GM12878 (cell line): ENCODE measurements around the gene TMOD2. TPM values are rescaled to one million over a fixed set of nuclear protein-coding genes. Genes with fewer than 3 reads are reported as not detected.

Source experiments
- ATAC-seq: fragments of 200-7000 bp; cut with Tn5 transposase; 3 replicates; pipeline ENCODE4 v1.9.1; 2020; ENCODE audit warnings: mild to moderate bottlenecking, moderate library complexity
- BruUV-seq: library from RNA; stranded (reverse); fragments of 400-500 nt; replicated peaks from 2 replicates; lab custom pipeline; 2021; lab: Mats Ljungman, UMichigan
- CTCF ChIA-PET: fragments of 300-600 bp; sonication (Branson Sonifier 250); formaldehyde crosslinking; extraction: SDS; loops from one replicate; lab custom pipeline; 2021; ENCODE audit warnings: inconsistent platforms; lab: Yijun Ruan, JAX
- POLR2A ChIA-PET: fragments of 350-600 bp; formaldehyde crosslinking; extraction: SDS; loops from one replicate; lab custom pipeline; 2021; ENCODE audit warnings: inconsistent platforms; lab: Charles Lee
- RAD21 ChIA-PET: fragments of 300-600 bp; sonication (Branson Sonifier 250); formaldehyde crosslinking; loops from one replicate; lab custom pipeline; 2023; ENCODE audit warnings: antibody characterized with exemption; ENCODE audit not compliant: unreplicated experiment; lab: Charles Lee
- SMC1A ChIA-PET: fragments of 300-600 bp; sonication (Branson Sonifier 250); formaldehyde crosslinking; loops from one replicate; lab custom pipeline; 2023; ENCODE audit not compliant: unreplicated experiment, uncharacterized antibody; lab: Charles Lee
- DNase-seq: peaks from one replicate; pipeline ENCODE4 v3.0.0-alpha.2; 2011; ENCODE audit warnings: low read depth, low spot score
- FAIRE-seq: peaks from 3 replicates; lab custom pipeline; 2011; peaks lifted over from hg19 to GRCh38; lab: Jason Lieb, UNC
- H2AFZ ChIP-seq: 2 replicates; pipeline ENCODE4 v1.6.0; 2011; ENCODE audit warnings: low read depth, low read length, control low read depth; ENCODE audit not compliant: control insufficient read depth
- H3K27ac ChIP-seq: 2 replicates; pipeline ENCODE4 v1.5.1; 2011; ENCODE audit warnings: control low read depth; ENCODE audit not compliant: control insufficient read depth, insufficient read depth
- H3K27me3 ChIP-seq, 2 experiments: replicated peaks in 1 of 2; 2 replicates each; pipeline versions ENCODE4 v1.6.0 to v1.6.1; 2011; ENCODE audit warnings: low read length in 1 of 2; ENCODE audit not compliant: control insufficient read depth in 2 of 2, insufficient read depth in 2 of 2
- H3K36me3 ChIP-seq, 2 experiments: 2 replicates each; pipeline ENCODE4 v1.5.1; 2011; ENCODE audit warnings: low read length in 1 of 2; ENCODE audit not compliant: control insufficient read depth in 2 of 2, insufficient read depth in 2 of 2
- H3K4me1 ChIP-seq: 2 replicates; pipeline ENCODE4 v1.6.1; 2011; ENCODE audit warnings: mild to moderate bottlenecking, low read length, moderate library complexity, mixed read lengths; ENCODE audit not compliant: control insufficient read depth, insufficient read depth
- H3K4me2 ChIP-seq: 2 replicates; pipeline ENCODE4 v1.6.0; 2011; ENCODE audit warnings: control low read depth; ENCODE audit not compliant: control insufficient read depth, insufficient read depth
- H3K4me3 ChIP-seq: fragments of 200-600 bp; sonication (generic); 2 replicates; pipeline ENCODE4 v1.5.1; 2016
- H3K79me2 ChIP-seq: 2 replicates; pipeline ENCODE4 v1.6.0; 2011; ENCODE audit warnings: low read length; ENCODE audit not compliant: control insufficient read depth, insufficient read depth
- H3K9ac ChIP-seq: 2 replicates; pipeline ENCODE4 v1.8.0; 2011; ENCODE audit warnings: low read length, control low read depth, mixed read lengths; ENCODE audit not compliant: control insufficient read depth, insufficient read depth
- H3K9me3 ChIP-seq: replicated peaks from 3 replicates; pipeline ENCODE4 v1.5.1; 2011; ENCODE audit warnings: mild to moderate bottlenecking, low read length; ENCODE audit not compliant: control insufficient read depth, insufficient read depth
- H4K20me1 ChIP-seq: 2 replicates; pipeline ENCODE4 v1.6.0; 2011; ENCODE audit not compliant: control insufficient read depth, insufficient read depth
- BCL11A ChIP-seq: IDR thresholded peaks from 2 replicates; pipeline ENCODE4 v1.6.1; 2011; ENCODE audit warnings: low read depth, low read length
- CBX3 ChIP-seq: fragments of 200-600 bp; sonication (generic); IDR thresholded peaks from 2 replicates; pipeline ENCODE4 v1.6.1; 2016; ENCODE audit warnings: low read depth, borderline replicate concordance
- CHD2 ChIP-seq: IDR thresholded peaks from 2 replicates; pipeline ENCODE4 v1.6.1; 2011; ENCODE audit warnings: low read depth, low read length, improper control_type of control experiment, borderline replicate concordance
- EED ChIP-seq: sonication (generic); IDR thresholded peaks from 2 replicates; pipeline ENCODE4 v1.6.1; 2016; ENCODE audit warnings: antibody characterized with exemption, low read depth
- IRF4 ChIP-seq: IDR thresholded peaks from 2 replicates; pipeline ENCODE4 v1.6.1; 2011; ENCODE audit warnings: low read depth, low read length
- MXI1 ChIP-seq: fragments of 150-350 bp; IDR thresholded peaks from 2 replicates; pipeline ENCODE4 v1.6.1; 2011; ENCODE audit warnings: low read depth, mild to moderate bottlenecking, inconsistent platforms, low read length, improper control_type of control experiment
- MYB ChIP-seq: fragments of 150-350 bp; IDR thresholded peaks from 2 replicates; pipeline ENCODE4 v1.6.1; 2014; ENCODE audit warnings: mild to moderate bottlenecking, low read depth, low read length, borderline replicate concordance
- PML ChIP-seq: IDR thresholded peaks from 2 replicates; pipeline ENCODE4 v1.6.1; 2012; ENCODE audit warnings: low read length, inconsistent platforms
- POU2F2 ChIP-seq: IDR thresholded peaks from 3 replicates; pipeline ENCODE4 v1.6.1; 2011; ENCODE audit warnings: low read depth, mild to moderate bottlenecking, low read length, borderline replicate concordance
- REST ChIP-seq: IDR thresholded peaks from 2 replicates; pipeline ENCODE4 v1.6.1; 2012; ENCODE audit warnings: mild to moderate bottlenecking, low read depth, low read length
- STAT1 ChIP-seq: fragments of 450-650 bp; conservative IDR thresholded peaks from 2 replicates; pipeline ENCODE4 v1.6.1; 2014; ENCODE audit warnings: antibody characterized with exemption, mild to moderate bottlenecking
- WGBS: methylation state at CpG from one replicate; pipeline ENCODE4 v1.1.6; 2016; ENCODE audit warnings: low lambda C conversion rate; ENCODE audit not compliant: insufficient replicate concordance, insufficient coverage; ENCODE audit errors: missing lambda C conversion rate; 5-methylcytosine and 5-hydroxymethylcytosine counted together
- in situ Hi-C: fragments of 300-500 bp; cut with MboI; formaldehyde crosslinking; loops from 9 replicates; pipeline ENCODE4 v1.14.3; 2018; ENCODE audit warnings: mixed read lengths
- intact Hi-C: fragments of 100-400 bp; cut with micrococcal nuclease; formaldehyde crosslinking; loops from one replicate; pipeline ENCODE4 v1.14.2; 2022; ENCODE audit not compliant: unreplicated experiment
- polyA plus RNA-seq, 11 experiments: library from polyadenylated mRNA; depleted of rRNA in 4 of 11; unstranded in 6 of 11; stranded (reverse) in 5 of 11; fragments of >200 nt; fragmentation: Nextera tagmentation in 4 of 11; fragmentation: Illumina TruSeq in 1 of 11; extraction: Ambion mirVana in 4 of 11; extraction: Trizol in 1 of 11; gene quantifications; 1 replicate in 1 of 11; 2 replicates in 10 of 11; pipeline versions ENCODE4 v1.2.1 to v1.2.3, GENCODE V29; 2011 to 2016; ENCODE audit warnings: inconsistent platforms in 2 of 11, missing spikeins in 2 of 11, low read depth in 1 of 11
- total RNA-seq, 4 experiments: library from RNA; depleted of rRNA in 3 of 4; stranded (reverse); fragments of >200 nt in 3 of 4; fragmentation: Illumina TruSeq in 1 of 4; extraction: Trizol in 1 of 4; gene quantifications; 2 replicates each; pipeline versions ENCODE4 v1.2.1 to v1.2.3, GENCODE V29; 2013 to 2021
- TF ChIP-seq, protein P1 (sequence below): IDR thresholded peaks from 2 replicates; pipeline ENCODE4 v1.6.1; 2011; ENCODE audit warnings: mild to moderate bottlenecking, low read depth, low read length, moderate library complexity; ENCODE audit not compliant: insufficient replicate concordance
- TF ChIP-seq, protein P2 (sequence below): IDR thresholded peaks from 2 replicates; pipeline ENCODE4 v1.6.1; 2011; ENCODE audit warnings: borderline replicate concordance, low read depth, mild to moderate bottlenecking, moderate library complexity, mixed read lengths, low read length; ENCODE audit not compliant: insufficient read depth; ENCODE audit errors: extremely low read length

Gene TMOD2
- total and polyA plus RNA-seq, 10 of the 15 experiments (the other 5 are each of a cell fraction or from before 2014, with no cell fraction given): 0.61 to 15.2 (median 6.3) TPM

DNA sequence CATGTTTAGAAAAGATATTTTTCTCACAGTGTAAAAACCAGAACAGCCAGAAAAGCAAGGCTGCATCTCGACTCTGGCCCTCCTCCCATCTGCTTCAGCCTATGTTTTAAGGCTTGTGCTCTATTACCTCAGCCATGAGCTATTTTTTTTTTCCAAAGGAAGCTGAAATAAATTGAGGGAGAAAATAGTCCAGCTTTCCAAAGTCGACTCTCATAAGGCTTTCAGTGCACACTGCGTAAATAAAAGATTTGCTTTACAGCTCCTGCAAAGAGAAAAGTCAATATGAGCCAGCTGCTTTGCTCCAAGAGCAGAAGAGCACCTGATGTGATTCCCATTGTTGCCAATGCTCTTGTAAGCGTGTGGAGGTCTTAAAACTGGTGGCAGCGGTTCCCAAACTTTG, 43.4 kb upstream of the TMOD2 start:
- no peak overlapping the region for H3K4me3 ChIP-seq
- ChIA-PET CTCF (interaction anchor here (1.0 kb wide), 1 partner anchor 10 kb away, joined by 4 read pairs; no protein-coding TSS in a partner anchor), POLR2A (interaction anchor here (1.2 kb wide), 1 partner anchor 24 kb away, joined by 5 read pairs; no protein-coding TSS in a partner anchor), SMC1A (no interaction called here), RAD21 (no interaction called here)
- no peak for FAIRE-seq
- H3K27me3 ChIP-seq: no peaks in the 10 kb centered on the region
- H4K20me1 ChIP-seq: no peaks in the 10 kb centered on the region
- TF ChIP-seq MYB (no peak), REST (no peak), MXI1 (no peak)
- no TSS peak for BruUV-seq
- H2AFZ ChIP-seq: no peak overlapping the region
- ATAC-seq: no peak
- intact Hi-C loops (no loop called here), in situ Hi-C loops (no loop called here)
- no peaks in the 10 kb centered on the region for H3K36me3 ChIP-seq
- DNase-seq: no peak
- H3K27ac ChIP-seq: no peak overlapping the region
- WGBS: 83% methylated on average over 5 of the region's 5 CpGs
- H3K9me3 ChIP-seq: no peaks in the 10 kb centered on the region
- H3K4me1 ChIP-seq: no peaks in the 10 kb centered on the region
- no peak overlapping the region for H3K9ac ChIP-seq
- no peaks in the 10 kb centered on the region for H3K79me2 ChIP-seq
- H3K4me2 ChIP-seq: no peak overlapping the region

GRCh38 chr15:51709031-51709430, 42.4 kb upstream of the TMOD2 start:
- intact Hi-C loops: no loop called here
- Histone ChIP-seq H3K27ac (no peak overlapping the region), H3K27me3 (no peaks in the 10 kb centered on the region), H3K4me2 (no peak overlapping the region), H3K36me3 (no peaks in the 10 kb centered on the region), H3K4me3 (no peak overlapping the region), H3K9me3 (no peaks in the 10 kb centered on the region), H4K20me1 (no peaks in the 10 kb centered on the region), H3K79me2 (no peaks in the 10 kb centered on the region), H3K4me1 (no peaks in the 10 kb centered on the region), H2AFZ (no peak overlapping the region), H3K9ac (no peak overlapping the region)
- CTCF ChIA-PET: interaction anchor here (1.0 kb wide), 1 partner anchor 59 kb away, joined by 3 read pairs; no protein-coding TSS in a partner anchor
- no peak for ATAC-seq
- RAD21 ChIA-PET: no interaction called here
- no TSS peak for BruUV-seq
- no peak for FAIRE-seq
- POLR2A ChIA-PET: no interaction called here
- WGBS: 96% methylated on average over 5 of the region's 5 CpGs
- DNase-seq: no peak
- in situ Hi-C loops: no loop called here
- SMC1A ChIA-PET: no interaction called here
- TF ChIP-seq IRF4 (no peak), BCL11A (no peak), PML (no peak), POU2F2 (no peak), EED (no peak), CHD2 (no peak), STAT1 (no peak), CBX3 (no peak)
- TF ChIP-seq, protein P1, sequence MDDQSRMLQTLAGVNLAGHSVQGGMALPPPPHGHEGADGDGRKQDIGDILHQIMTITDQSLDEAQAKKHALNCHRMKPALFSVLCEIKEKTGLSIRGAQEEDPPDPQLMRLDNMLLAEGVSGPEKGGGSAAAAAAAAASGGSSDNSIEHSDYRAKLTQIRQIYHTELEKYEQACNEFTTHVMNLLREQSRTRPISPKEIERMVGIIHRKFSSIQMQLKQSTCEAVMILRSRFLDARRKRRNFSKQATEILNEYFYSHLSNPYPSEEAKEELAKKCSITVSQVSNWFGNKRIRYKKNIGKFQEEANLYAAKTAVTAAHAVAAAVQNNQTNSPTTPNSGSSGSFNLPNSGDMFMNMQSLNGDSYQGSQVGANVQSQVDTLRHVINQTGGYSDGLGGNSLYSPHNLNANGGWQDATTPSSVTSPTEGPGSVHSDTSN: no peak
- TF ChIP-seq, protein P2, sequence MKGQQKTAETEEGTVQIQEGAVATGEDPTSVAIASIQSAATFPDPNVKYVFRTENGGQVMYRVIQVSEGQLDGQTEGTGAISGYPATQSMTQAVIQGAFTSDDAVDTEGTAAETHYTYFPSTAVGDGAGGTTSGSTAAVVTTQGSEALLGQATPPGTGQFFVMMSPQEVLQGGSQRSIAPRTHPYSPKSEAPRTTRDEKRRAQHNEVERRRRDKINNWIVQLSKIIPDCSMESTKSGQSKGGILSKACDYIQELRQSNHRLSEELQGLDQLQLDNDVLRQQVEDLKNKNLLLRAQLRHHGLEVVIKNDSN: no peak
